Heart right ventricle (tissue), 16 donors: ENCODE measurements around the gene PDSS2. TPM values are rescaled to one million over a fixed set of nuclear protein-coding genes. Genes with fewer than 3 reads are reported as not detected.

Experiments
- ATAC-seq, 8 donors: fragments of 200-7000 bp; cut with Tn5 transposase; one replicate each; pipeline ENCODE4 v1.9.1; 2020; ENCODE audit warnings: mild to moderate bottlenecking in 8 of 8, moderate library complexity in 8 of 8, moderate number of reproducible peaks in 1 of 8
- DNase-seq, 2 donors: peaks; one replicate each; pipeline ENCODE4 v3.0.0-alpha.2; 2020
- H3K27ac ChIP-seq, 10 donors: fragments of 200-600 bp; sonication (generic) in 2 of 10; one replicate each; pipeline versions ENCODE4 v1.5.0 to v1.8.0; 2020 to 2022; ENCODE audit warnings: mild to moderate bottlenecking in 3 of 10
- H3K27me3 ChIP-seq, 7 donors: fragments of 200-600 bp; one replicate each; pipeline ENCODE4 v1.8.0; 2021 to 2022; ENCODE audit warnings: mild to moderate bottlenecking in 2 of 7
- H3K36me3 ChIP-seq, 9 donors: fragments of 200-600 bp; sonication (generic) in 1 of 9; one replicate each; pipeline versions ENCODE4 v1.5.0 to v1.8.0; 2020 to 2022; ENCODE audit warnings: mild to moderate bottlenecking in 2 of 9
- H3K4me1 ChIP-seq, 9 donors: fragments of 200-600 bp; sonication (generic) in 1 of 9; one replicate each; pipeline versions ENCODE4 v1.5.0 to v1.8.0; 2020 to 2022; ENCODE audit warnings: mild to moderate bottlenecking in 4 of 9
- H3K4me3 ChIP-seq, 10 donors: fragments of 200-600 bp; sonication (generic) in 2 of 10; one replicate each; pipeline versions ENCODE4 v1.5.0 to v1.8.0; 2020 to 2022; ENCODE audit warnings: mild to moderate bottlenecking in 7 of 10, moderate library complexity in 2 of 10
- H3K9me3 ChIP-seq, 11 donors: fragments of 200-600 bp in 10 of 11; sonication (generic) in 2 of 11; one replicate each; pipeline versions ENCODE4 v1.5.0 to v1.8.0; 2013 to 2022; ENCODE audit warnings: mild to moderate bottlenecking in 2 of 11, control low read depth in 1 of 11, moderate library complexity in 1 of 11
- WGBS, 2 donors: extraction: QIAGEN DNeasy Blood & Tissue Kit; methylation state at CpG; one replicate each; pipeline ENCODE4 v1.1.7; 2013; ENCODE audit warnings: inconsistent platforms in 1 of 2; 5-methylcytosine and 5-hydroxymethylcytosine counted together
- intact Hi-C, 10 donors: fragments of 100-400 bp; cut with DNase I; formaldehyde crosslinking; loops; one replicate each; pipeline versions ENCODE4 v1.11.1 to v1.14.2; 2022
- polyA plus RNA-seq, 2 donors: library from polyadenylated mRNA; stranded (reverse); fragments of 200-250 nt; gene quantifications; one replicate each; pipeline ENCODE4 v1.2.3, GENCODE V29; 2013
- total RNA-seq, 10 donors: library from RNA; stranded (reverse); fragmentation: NEBNext Ultra II Directional in 3 of 10; extraction: Animal tissue kit (Norgen Biotek cat#: 25700) in 3 of 10; gene quantifications; one replicate each; pipeline versions ENCODE4 v1.2.1 to v1.2.4, GENCODE V29; 2021 to 2023
- TF ChIP-seq, protein P1 (sequence below), 9 donors: fragments of 200-600 bp; sonication (generic) in 2 of 9; IDR thresholded peaks; one replicate each; pipeline versions ENCODE4 v1.5.0 to v1.8.0; 2021 to 2022; ENCODE audit warnings: antibody characterized with exemption in 9 of 9, mild to moderate bottlenecking in 5 of 9, moderate library complexity in 1 of 9
- donor health status: Arrhythmogenic right ventricular cardiomyopathy.
- donor health status: ischemic (EF 13 %, LVEDD 7.1; RV severe dilation, severe dysfunction).
- donor health status: healthy with polysubstance abuse.
- donor health status: DM: no; HTN: yes; CAD: no.
- donor health status: DM: no; HTN: no; CAD: no.
- donor health status: ischemic (EF 25% LVEDD 6.9; RV normal size, moderate dysfunction).
- donor health status: ischemic (EF 25% LVEDD 5.7; RV mildly dilated, moderate dysfunction).
- donor health status: healthy.
- donor health status: DM: yes; HTN: yes; CAD: no.
- donor health status: Ischemic cardiomyopathy.
- donor health status: ischemic (EF 35%, LVEDD 5.7; RV mildly dilated, moderate dysfunction).
- donor health status: nonischemic (EF 11% LVEDD 7.7; RV severe dilation, severe dysfunction).
- donor health status: DM: yes; HTN: yes; CAD: no.
- donor health status: PGD.
- donor health status: ischemic (EF 29% LVEDD 5.4; RV normal size, mild dysfunction).
- donor health status: nonischemic (EF 23%, LVEDD 6.1; RV moderate dilation, normal function).

PDSS2 gene
- total and polyA plus RNA-seq, 12 donors: 5.5 to 22.2 (median 18.0) TPM

DNA sequence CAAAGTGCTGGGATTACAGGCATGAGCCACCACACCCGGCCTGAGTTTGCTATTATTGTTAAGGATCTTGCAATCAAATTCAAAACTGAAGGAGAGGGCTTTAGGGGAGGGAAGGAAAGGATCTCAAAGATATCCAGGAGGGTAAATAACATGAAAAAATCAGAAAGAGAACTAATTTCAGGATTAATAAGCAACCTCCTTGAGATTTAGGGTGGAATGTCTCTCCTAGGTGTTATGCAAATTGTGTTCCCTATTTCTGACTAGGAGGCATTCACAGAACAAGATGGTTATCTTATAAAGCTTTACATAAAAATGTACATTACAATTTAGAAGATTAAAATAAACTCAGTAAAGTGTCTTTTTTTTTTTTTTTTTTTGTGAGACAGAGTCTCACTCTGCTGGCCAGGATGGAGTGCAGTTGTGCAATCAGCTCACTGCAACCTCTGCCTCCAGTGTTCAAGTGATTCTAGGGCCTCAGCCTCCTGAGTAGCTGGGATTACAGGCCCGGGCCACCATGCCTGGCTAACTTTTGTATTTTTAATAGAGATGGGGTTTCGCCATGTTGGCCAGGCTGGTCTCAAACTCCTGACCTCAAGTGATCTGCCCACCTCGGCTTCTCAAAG, 252.0 kb downstream of the PDSS2 start:
- intact Hi-C loops: no loop called here
- H3K36me3 ChIP-seq: peaks cover 0 to 7% (median 0%) of the 10 kb centered on the region in 9 donors
- H3K9me3 ChIP-seq: peaks cover 0 to 13% (median 0%) of the 10 kb centered on the region in 11 donors
- H3K4me3 ChIP-seq: no peak overlapping the region
- H3K27ac ChIP-seq: no peak overlapping the region
- 95 to 96% methylated on average over 4 of the region's 4 CpGs for WGBS, 2 donors
- peaks cover 0 to 6% (median 0%) of the 10 kb centered on the region in 9 donors for H3K4me1 ChIP-seq
- TF ChIP-seq, protein P1, sequence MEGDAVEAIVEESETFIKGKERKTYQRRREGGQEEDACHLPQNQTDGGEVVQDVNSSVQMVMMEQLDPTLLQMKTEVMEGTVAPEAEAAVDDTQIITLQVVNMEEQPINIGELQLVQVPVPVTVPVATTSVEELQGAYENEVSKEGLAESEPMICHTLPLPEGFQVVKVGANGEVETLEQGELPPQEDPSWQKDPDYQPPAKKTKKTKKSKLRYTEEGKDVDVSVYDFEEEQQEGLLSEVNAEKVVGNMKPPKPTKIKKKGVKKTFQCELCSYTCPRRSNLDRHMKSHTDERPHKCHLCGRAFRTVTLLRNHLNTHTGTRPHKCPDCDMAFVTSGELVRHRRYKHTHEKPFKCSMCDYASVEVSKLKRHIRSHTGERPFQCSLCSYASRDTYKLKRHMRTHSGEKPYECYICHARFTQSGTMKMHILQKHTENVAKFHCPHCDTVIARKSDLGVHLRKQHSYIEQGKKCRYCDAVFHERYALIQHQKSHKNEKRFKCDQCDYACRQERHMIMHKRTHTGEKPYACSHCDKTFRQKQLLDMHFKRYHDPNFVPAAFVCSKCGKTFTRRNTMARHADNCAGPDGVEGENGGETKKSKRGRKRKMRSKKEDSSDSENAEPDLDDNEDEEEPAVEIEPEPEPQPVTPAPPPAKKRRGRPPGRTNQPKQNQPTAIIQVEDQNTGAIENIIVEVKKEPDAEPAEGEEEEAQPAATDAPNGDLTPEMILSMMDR (IDR thresholded peaks at IDR 0.05): no peak
- DNase-seq (no peak), ATAC-seq (no peak)
- no peaks in the 10 kb centered on the region for H3K27me3 ChIP-seq

- TF ChIP-seq, protein P1 (IDR thresholded peaks at IDR 0.05): no peak
- DNase-seq (no peak), ATAC-seq (no peak)
- peaks cover 0 to 7% (median 0%) of the 10 kb centered on the region in 9 donors for H3K36me3 ChIP-seq
- peaks cover 0 to 13% (median 0%) of the 10 kb centered on the region in 11 donors for H3K9me3 ChIP-seq
- intact Hi-C loops: no loop called here
- no peak overlapping the region for H3K4me3 ChIP-seq
- 95% methylated on average over 6 of the region's 6 CpGs for WGBS, 2 donors
- no peak overlapping the region for H3K27ac ChIP-seq
- no peaks in the 10 kb centered on the region for H3K27me3 ChIP-seq
- H3K4me1 ChIP-seq: peaks cover 0 to 6% (median 0%) of the 10 kb centered on the region in 9 donors
Measured at GRCh38 chr6:107205058-107205998, 254.0 kb downstream of the PDSS2 start.

DNA sequence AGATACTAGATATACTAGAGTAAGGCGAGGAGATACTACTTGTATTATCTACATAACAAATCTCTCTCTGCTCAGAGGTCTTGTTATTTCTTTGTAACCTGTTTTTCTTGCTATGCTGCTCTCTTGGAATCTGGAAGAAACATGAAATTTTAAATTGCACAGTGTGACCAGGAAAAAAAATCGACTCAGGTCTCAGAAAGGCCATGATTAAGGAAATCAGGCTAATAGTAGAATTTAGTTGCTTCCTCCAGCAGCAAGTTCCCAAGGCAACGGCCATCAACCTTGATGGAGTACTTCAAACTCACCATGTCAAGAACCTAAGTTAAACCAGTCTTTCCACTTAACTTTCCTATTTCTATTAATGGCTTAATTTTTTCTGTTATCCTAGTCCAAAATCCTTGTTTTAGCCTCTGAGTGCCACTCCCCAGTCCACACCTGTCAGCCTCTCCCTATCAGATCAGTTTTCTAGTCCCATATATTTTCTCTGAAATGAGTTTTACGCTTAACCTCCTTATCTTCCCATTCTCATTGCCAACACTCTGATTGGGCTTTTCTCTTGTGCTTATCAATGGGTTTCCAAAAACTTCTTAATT, 256.4 kb downstream of the PDSS2 start:
- H3K27me3 ChIP-seq: no peaks in the 10 kb centered on the region
- H3K4me3 ChIP-seq: no peak overlapping the region
- ATAC-seq (no peak), DNase-seq (no peak)
- 81 to 91% methylated on average over 4 of the region's 4 CpGs for WGBS, 2 donors
- TF ChIP-seq, protein P1 (IDR thresholded peaks at IDR 0.05): no peak
- H3K9me3 ChIP-seq: peaks cover 0 to 13% (median 0%) of the 10 kb centered on the region in 11 donors
- intact Hi-C loops: no loop called here
- peaks cover 0 to 6% (median 0%) of the 10 kb centered on the region in 9 donors for H3K4me1 ChIP-seq
- no peak overlapping the region for H3K27ac ChIP-seq
- peaks cover 0 to 7% (median 0%) of the 10 kb centered on the region in 9 donors for H3K36me3 ChIP-seq
